ENCODE results near the gene GOPC. TPM values are rescaled to one million over a fixed set of nuclear protein-coding genes. Genes with fewer than 3 reads are reported as not detected.

The GOPC gene
- polyA plus RNA-seq, 2 donors, result 8.6 to 12.1 TPM

DNA sequence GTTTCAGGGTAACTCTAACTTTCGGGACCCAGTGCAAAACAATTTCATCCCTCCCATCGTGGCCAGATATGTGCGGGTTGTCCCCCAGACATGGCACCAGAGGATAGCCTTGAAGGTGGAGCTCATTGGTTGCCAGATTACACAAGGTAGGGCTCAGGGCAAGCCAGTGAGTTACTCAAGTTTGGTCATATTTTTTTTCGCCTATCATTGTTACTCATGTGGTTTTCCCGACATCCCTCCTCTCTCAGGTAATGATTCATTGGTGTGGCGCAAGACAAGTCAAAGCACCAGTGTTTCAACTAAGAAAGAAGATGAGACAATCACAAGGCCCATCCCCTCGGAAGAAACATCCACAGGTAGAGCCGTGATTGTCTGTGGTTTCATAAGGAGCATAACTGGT is 61.6 kb downstream of the GOPC start:
- Histone ChIP-seq H3K36me3 (ENCODE audit: control insufficient read depth in 2 of 2, insufficient read depth in 2 of 2, low read length in 1 of 2) (peaks cover 0 to 4% of the 10 kb centered on the region in 2 donors), H3K4me3 (ENCODE audit: low read depth in 1 of 2, low read length in 2 of 2) (no peak overlapping the region), H3K27me3 (ENCODE audit: control insufficient read depth in 1 of 2, insufficient read depth in 2 of 2, low read length in 2 of 2) (no peaks in the 10 kb centered on the region), H3K27ac (ENCODE audit: low read depth in 2 of 2, low read length in 1 of 2) (no peak overlapping the region), H3K4me1 (ENCODE audit: control insufficient read depth in 2 of 2, insufficient read depth in 2 of 2, low read length in 1 of 2) (no peaks in the 10 kb centered on the region), H3K9me3 (ENCODE audit: control insufficient read depth in 2 of 2, insufficient read depth in 1 of 2, low read depth in 1 of 2, low read length in 1 of 2) (no peaks in the 10 kb centered on the region)
- WGBS, 2 donors, result 85 to 87% methylated on average over 8 of the region's 8 CpGs

DNA sequence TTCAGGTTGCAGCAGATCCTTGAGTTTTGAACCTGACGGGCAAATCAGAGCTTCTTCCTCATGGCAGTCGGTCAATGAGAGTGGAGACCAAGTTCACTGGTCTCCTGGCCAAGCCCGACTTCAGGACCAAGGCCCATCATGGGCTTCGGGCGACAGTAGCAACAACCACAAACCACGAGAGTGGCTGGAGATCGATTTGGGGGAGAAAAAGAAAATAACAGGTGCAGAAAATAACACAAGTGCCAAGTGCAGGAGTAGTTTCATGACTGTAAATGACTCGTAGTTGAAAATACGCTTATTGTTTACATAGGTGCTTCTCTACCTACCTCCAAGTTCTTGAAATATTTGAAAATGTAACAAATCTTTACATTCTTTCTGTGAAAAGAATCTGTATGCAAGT is 63.7 kb downstream of the GOPC start:
- Histone ChIP-seq H3K27ac (ENCODE audit: low read depth in 2 of 2, low read length in 1 of 2) (no peak overlapping the region), H3K36me3 (ENCODE audit: control insufficient read depth in 2 of 2, insufficient read depth in 2 of 2, low read length in 1 of 2) (no peaks in the 10 kb centered on the region), H3K27me3 (ENCODE audit: control insufficient read depth in 1 of 2, insufficient read depth in 2 of 2, low read length in 2 of 2) (no peaks in the 10 kb centered on the region), H3K4me1 (ENCODE audit: control insufficient read depth in 2 of 2, insufficient read depth in 2 of 2, low read length in 1 of 2) (no peaks in the 10 kb centered on the region), H3K4me3 (ENCODE audit: low read depth in 1 of 2, low read length in 2 of 2) (no peak overlapping the region), H3K9me3 (ENCODE audit: control insufficient read depth in 2 of 2, insufficient read depth in 1 of 2, low read depth in 1 of 2, low read length in 1 of 2) (no peaks in the 10 kb centered on the region)
- WGBS, 2 donors, result 81 to 90% methylated on average over 9 of the region's 9 CpGs

DNA sequence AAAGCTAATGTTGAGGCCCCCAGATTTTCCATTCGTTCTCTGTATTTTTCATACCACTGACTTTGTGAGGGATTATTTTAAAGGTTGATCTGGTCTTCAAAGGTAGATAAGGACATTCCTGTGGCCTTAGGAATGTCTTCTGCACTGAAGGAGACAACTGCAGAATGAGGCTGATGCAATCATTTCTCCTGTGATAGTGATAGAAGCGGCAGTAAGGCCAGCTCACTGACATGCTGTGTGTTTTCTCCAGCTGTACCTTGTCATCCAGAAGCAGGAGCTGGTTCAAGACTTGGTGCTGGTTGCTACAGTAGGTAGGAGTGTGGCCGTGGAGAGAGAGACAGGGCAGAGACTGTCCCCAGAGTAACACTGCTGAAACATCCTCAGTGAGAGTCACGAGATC is 66.0 kb downstream of the GOPC start:
- H3K4me1 ChIP-seq (ENCODE audit: control insufficient read depth in 2 of 2, insufficient read depth in 2 of 2, low read length in 1 of 2), result no peaks in the 10 kb centered on the region
- no peaks in the 10 kb centered on the region for H3K9me3 ChIP-seq (ENCODE audit: control insufficient read depth in 2 of 2, insufficient read depth in 1 of 2, low read depth in 1 of 2, low read length in 1 of 2)
- no peak overlapping the region for H3K27ac ChIP-seq (ENCODE audit: low read depth in 2 of 2, low read length in 1 of 2)
- WGBS, 2 donors, result 92 to 93% methylated on average over 4 of the region's 4 CpGs
- no peaks in the 10 kb centered on the region for H3K27me3 ChIP-seq (ENCODE audit: control insufficient read depth in 1 of 2, insufficient read depth in 2 of 2, low read length in 2 of 2)
- no peak overlapping the region for H3K4me3 ChIP-seq (ENCODE audit: low read depth in 1 of 2, low read length in 2 of 2)
- H3K36me3 ChIP-seq (ENCODE audit: control insufficient read depth in 2 of 2, insufficient read depth in 2 of 2, low read length in 1 of 2), result no peaks in the 10 kb centered on the region

DNA sequence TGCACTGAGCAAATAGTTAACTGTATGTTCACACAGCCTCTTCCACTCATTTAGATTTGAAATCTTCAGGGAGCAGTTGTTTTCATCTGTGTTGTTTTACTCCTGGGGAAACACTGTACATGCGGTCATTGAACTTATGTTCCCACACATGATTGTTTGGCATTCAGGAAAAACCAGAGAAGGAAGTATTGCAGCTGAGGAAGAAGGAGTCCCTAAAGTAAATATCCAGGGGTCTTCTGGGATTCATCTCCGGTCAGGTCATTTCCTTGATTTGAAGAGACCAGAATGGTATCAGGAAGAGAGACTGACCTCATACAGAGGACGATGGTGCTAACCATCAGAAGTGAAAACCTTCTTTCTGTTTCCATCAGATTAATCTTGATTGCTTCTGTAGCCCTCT is 67.3 kb downstream of the GOPC start:
- Histone ChIP-seq H3K36me3 (ENCODE audit: control insufficient read depth in 2 of 2, insufficient read depth in 2 of 2, low read length in 1 of 2) (no peaks in the 10 kb centered on the region), H3K27me3 (ENCODE audit: control insufficient read depth in 1 of 2, insufficient read depth in 2 of 2, low read length in 2 of 2) (no peaks in the 10 kb centered on the region), H3K4me1 (ENCODE audit: control insufficient read depth in 2 of 2, insufficient read depth in 2 of 2, low read length in 1 of 2) (no peaks in the 10 kb centered on the region), H3K9me3 (ENCODE audit: control insufficient read depth in 2 of 2, insufficient read depth in 1 of 2, low read depth in 1 of 2, low read length in 1 of 2) (no peaks in the 10 kb centered on the region), H3K27ac (ENCODE audit: low read depth in 2 of 2, low read length in 1 of 2) (no peak overlapping the region), H3K4me3 (ENCODE audit: low read depth in 1 of 2, low read length in 2 of 2) (no peak overlapping the region)
- WGBS, 2 donors, result 77 to 78% methylated on average over 3 of the region's 3 CpGs

DNA sequence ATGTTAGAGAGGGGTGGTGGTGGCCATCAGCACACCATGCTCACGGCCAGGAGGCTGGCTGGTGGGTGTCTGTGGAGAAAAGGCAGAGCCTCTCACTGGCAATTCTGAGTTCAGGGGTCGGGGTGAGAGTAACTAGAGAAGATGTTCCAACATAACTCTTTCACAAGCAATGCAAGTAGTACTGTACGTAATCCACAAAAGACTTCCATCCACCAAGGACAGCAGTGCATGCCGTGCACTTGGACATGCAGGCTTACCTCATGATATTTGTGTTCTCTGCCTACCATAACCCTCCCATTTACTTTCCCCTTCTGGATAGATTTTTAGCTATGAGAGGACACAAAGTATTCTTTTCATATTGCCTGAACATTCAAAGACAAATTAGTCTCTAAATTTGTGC is 68.5 kb downstream of the GOPC start:
- H3K27me3 ChIP-seq (ENCODE audit: control insufficient read depth in 1 of 2, insufficient read depth in 2 of 2, low read length in 2 of 2), result no peaks in the 10 kb centered on the region
- no peaks in the 10 kb centered on the region for H3K4me1 ChIP-seq (ENCODE audit: control insufficient read depth in 2 of 2, insufficient read depth in 2 of 2, low read length in 1 of 2)
- H3K36me3 ChIP-seq (ENCODE audit: control insufficient read depth in 2 of 2, insufficient read depth in 2 of 2, low read length in 1 of 2), result no peaks in the 10 kb centered on the region
- H3K4me3 ChIP-seq (ENCODE audit: low read depth in 1 of 2, low read length in 2 of 2), result no peak overlapping the region
- H3K27ac ChIP-seq (ENCODE audit: low read depth in 2 of 2, low read length in 1 of 2), result no peak overlapping the region
- WGBS, 2 donors, result 94 to 95% methylated on average over 4 of the region's 4 CpGs
- H3K9me3 ChIP-seq (ENCODE audit: control insufficient read depth in 2 of 2, insufficient read depth in 1 of 2, low read depth in 1 of 2, low read length in 1 of 2), result no peaks in the 10 kb centered on the region

DNA sequence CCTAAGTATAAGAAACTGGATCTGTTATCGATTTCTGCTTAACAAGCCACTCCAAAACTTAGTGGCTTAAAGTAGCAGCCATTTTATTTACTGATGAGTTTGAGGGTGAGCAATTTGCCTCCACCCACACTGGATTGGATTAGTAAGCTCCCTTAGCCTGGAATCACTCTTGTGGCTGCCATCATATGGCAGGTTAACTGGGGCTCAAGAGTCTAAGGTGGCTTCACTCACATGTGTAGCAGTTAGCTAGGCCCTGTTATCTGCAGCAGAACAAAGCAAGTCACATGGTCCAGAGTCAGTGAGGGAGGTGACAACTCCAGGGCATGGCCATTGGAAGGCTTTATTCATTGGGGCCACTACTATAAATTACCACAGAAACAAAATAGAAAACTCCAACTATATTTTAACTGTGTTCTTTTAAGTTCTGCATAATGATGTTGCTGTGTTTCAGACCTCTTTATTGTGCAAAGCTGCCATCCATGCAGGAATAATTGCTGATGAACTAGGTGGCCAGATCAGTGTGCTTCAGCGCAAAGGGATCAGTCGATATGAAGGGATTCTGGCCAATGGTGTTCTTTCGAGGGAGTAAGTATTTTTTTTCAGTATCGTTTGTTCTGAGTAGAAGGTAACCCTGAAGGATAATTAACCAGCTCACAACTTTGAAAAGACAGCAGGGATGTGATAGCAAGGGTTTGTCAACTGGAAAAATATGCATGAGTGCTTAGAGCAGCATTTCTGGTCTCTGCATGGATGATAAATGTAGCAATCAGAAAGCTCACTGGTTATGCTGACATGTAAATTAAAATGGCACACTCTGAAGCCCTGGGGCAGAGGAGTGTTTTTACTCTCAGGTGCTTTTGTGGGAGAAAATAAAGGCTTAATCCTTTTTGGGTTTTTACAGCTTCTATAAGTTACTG is 70.2 kb downstream of the GOPC start:
- H3K27ac ChIP-seq (ENCODE audit: low read depth in 2 of 2, low read length in 1 of 2), result no peak overlapping the region
- H3K4me1 ChIP-seq (ENCODE audit: control insufficient read depth in 2 of 2, insufficient read depth in 2 of 2, low read length in 1 of 2), result no peaks in the 10 kb centered on the region
- H3K27me3 ChIP-seq (ENCODE audit: control insufficient read depth in 1 of 2, insufficient read depth in 2 of 2, low read length in 2 of 2), result no peaks in the 10 kb centered on the region
- H3K4me3 ChIP-seq (ENCODE audit: low read depth in 1 of 2, low read length in 2 of 2), result no peak overlapping the region
- WGBS, 2 donors, result 92 to 93% methylated on average over 5 of the region's 5 CpGs
- H3K36me3 ChIP-seq (ENCODE audit: control insufficient read depth in 2 of 2, insufficient read depth in 2 of 2, low read length in 1 of 2), result no peaks in the 10 kb centered on the region
- H3K9me3 ChIP-seq (ENCODE audit: control insufficient read depth in 2 of 2, insufficient read depth in 1 of 2, low read depth in 1 of 2, low read length in 1 of 2), result no peaks in the 10 kb centered on the region

DNA sequence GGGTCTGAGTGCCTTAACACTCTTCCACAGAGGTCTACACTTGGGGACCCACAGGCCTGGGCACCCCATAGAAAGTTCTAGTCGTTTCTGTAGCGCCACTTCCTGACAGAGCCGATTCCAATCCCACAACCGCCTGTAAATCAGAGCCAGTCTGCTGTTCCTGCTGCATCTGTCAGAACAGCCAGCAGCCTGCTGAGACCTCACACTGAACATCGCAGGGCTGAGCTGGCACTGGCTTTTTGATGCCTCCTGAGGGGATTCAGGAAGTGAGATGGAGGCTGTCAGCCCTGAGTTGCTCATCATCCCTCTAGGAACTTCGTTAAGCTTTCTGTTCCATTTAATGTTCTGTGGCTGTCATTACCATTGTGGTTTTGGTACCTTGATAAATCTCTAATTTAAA is 71.0 kb downstream of the GOPC start:
- H3K27ac ChIP-seq (ENCODE audit: low read depth in 2 of 2, low read length in 1 of 2), result no peak overlapping the region
- no peak overlapping the region for H3K4me3 ChIP-seq (ENCODE audit: low read depth in 1 of 2, low read length in 2 of 2)
- H3K9me3 ChIP-seq (ENCODE audit: control insufficient read depth in 2 of 2, insufficient read depth in 1 of 2, low read depth in 1 of 2, low read length in 1 of 2), result no peaks in the 10 kb centered on the region
- no peaks in the 10 kb centered on the region for H3K27me3 ChIP-seq (ENCODE audit: control insufficient read depth in 1 of 2, insufficient read depth in 2 of 2, low read length in 2 of 2)
- H3K4me1 ChIP-seq (ENCODE audit: control insufficient read depth in 2 of 2, insufficient read depth in 2 of 2, low read length in 1 of 2), result no peaks in the 10 kb centered on the region
- no peaks in the 10 kb centered on the region for H3K36me3 ChIP-seq (ENCODE audit: control insufficient read depth in 2 of 2, insufficient read depth in 2 of 2, low read length in 1 of 2)
- WGBS, 2 donors, result 79 to 82% methylated on average over 6 of the region's 6 CpGs

DNA sequence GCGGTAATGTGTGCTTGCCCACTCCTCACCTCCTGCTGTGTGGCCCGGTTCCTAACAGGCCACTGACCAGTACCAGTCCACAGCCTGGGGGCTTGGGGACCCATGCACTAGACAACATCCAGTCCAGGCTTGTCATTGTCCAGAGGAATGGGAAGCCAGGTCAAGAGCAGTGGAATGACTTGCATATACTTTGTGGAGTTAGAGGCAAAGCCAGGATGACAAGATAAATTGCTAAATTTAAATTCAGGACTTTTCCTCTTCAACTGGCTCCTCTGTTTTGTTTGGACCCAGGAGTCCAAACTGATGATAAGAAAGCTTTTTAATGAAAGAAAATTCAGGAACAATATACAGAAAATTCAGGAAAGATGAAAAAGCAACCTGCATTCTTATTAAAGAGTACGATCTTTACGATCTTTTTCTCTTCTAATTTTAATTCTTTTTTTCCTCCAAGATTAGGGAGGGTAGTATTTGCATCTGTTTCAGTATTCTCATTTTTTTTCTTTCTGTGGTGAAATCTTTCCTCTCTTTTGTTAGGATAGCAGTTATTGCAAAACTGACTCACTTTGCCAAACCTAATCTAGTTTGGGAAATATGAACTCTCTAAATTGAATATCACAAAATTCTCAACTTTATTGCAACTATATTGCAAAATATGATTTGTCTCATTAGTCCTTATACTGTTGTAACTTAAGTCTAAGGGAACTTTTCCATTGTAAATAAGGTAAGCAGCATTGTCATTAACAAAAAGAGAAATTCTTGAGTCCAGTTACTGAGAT is 71.7 kb downstream of the GOPC start:
- Histone ChIP-seq H3K27me3 (ENCODE audit: control insufficient read depth in 1 of 2, insufficient read depth in 2 of 2, low read length in 2 of 2) (no peaks in the 10 kb centered on the region), H3K4me1 (ENCODE audit: control insufficient read depth in 2 of 2, insufficient read depth in 2 of 2, low read length in 1 of 2) (no peaks in the 10 kb centered on the region), H3K9me3 (ENCODE audit: control insufficient read depth in 2 of 2, insufficient read depth in 1 of 2, low read depth in 1 of 2, low read length in 1 of 2) (no peaks in the 10 kb centered on the region), H3K4me3 (ENCODE audit: low read depth in 1 of 2, low read length in 2 of 2) (no peak overlapping the region), H3K27ac (ENCODE audit: low read depth in 2 of 2, low read length in 1 of 2) (no peak overlapping the region), H3K36me3 (ENCODE audit: control insufficient read depth in 2 of 2, insufficient read depth in 2 of 2, low read length in 1 of 2) (no peaks in the 10 kb centered on the region)
- WGBS, 2 donors, result 94% methylated on average over 4 of the region's 4 CpGs

DNA sequence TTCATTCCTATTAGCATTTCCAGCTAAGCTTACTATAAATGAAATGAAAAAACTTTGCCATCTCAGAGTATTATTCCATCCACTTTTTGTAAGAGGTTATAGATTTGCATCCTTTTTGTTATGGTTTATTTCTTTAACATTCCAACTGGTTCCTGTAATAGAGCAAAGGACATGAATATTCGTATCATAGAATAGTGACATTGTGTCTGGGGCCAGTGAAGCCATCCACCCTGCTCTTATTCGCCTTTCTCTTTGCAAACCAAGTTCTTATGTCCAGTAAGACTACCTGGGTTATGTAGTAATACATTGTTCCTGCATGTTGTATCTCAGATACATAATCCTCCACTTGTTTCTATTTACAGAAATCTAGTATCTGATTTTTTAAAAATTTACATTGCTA is 76.7 kb downstream of the GOPC start:
- no peaks in the 10 kb centered on the region for H3K27me3 ChIP-seq (ENCODE audit: control insufficient read depth in 1 of 2, insufficient read depth in 2 of 2, low read length in 2 of 2)
- 93 to 95% methylated on average over 2 of the region's 2 CpGs for WGBS, 2 donors
- H3K36me3 ChIP-seq (ENCODE audit: control insufficient read depth in 2 of 2, insufficient read depth in 2 of 2, low read length in 1 of 2), result no peaks in the 10 kb centered on the region
- H3K4me3 ChIP-seq (ENCODE audit: low read depth in 1 of 2, low read length in 2 of 2), result no peak overlapping the region
- H3K9me3 ChIP-seq (ENCODE audit: control insufficient read depth in 2 of 2, insufficient read depth in 1 of 2, low read depth in 1 of 2, low read length in 1 of 2), result no peaks in the 10 kb centered on the region
- H3K27ac ChIP-seq (ENCODE audit: low read depth in 2 of 2, low read length in 1 of 2), result no peak overlapping the region
- H3K4me1 ChIP-seq (ENCODE audit: control insufficient read depth in 2 of 2, insufficient read depth in 2 of 2, low read length in 1 of 2), result no peaks in the 10 kb centered on the region
